ENCODE results near the gene ITGAL.

ITGAL gene

DNA sequence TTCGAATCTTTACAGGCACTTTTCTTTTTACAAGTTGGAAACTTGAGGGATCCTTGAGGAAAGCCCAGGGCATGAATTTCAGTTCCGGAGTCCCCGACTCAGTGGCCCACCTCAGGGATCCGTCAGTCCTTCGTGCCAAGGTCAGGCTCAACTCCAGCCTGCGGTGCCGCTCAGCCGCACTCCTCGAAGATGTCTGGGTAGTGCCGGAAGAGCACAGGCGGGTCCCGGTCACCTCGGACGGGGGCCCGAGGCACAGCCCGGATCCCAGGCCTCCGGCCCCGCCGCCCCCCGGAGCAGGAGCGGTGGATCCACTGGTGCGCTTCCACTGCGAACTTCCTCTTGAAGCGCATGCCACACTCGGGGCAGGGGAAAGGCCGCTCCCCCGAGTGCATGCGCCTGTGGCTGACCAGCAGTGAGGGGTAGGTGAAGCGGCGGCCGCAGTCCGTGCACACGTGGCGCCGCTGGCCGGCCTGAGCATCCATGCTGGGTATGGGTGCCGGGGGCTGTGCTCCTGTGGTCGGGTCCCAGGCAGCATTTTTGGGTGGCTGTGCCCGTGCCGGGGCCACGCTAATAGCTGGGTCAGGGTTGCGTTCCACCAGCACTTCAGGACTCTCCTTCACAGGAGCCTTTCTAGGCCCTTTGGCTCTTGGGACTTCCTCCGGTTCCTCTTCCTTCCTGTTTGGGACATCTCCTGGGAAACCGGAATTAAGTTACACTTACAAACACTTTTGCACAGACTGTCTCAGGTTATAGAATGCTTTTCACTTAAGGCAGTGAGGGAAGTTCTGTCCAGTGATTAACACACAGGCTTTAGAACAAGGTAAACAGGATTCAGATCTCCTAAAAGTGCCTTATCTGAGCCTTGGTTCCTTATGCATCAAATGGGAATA, 97.4 kb downstream of the ITGAL start:
- no peak for DNase-seq

DNA sequence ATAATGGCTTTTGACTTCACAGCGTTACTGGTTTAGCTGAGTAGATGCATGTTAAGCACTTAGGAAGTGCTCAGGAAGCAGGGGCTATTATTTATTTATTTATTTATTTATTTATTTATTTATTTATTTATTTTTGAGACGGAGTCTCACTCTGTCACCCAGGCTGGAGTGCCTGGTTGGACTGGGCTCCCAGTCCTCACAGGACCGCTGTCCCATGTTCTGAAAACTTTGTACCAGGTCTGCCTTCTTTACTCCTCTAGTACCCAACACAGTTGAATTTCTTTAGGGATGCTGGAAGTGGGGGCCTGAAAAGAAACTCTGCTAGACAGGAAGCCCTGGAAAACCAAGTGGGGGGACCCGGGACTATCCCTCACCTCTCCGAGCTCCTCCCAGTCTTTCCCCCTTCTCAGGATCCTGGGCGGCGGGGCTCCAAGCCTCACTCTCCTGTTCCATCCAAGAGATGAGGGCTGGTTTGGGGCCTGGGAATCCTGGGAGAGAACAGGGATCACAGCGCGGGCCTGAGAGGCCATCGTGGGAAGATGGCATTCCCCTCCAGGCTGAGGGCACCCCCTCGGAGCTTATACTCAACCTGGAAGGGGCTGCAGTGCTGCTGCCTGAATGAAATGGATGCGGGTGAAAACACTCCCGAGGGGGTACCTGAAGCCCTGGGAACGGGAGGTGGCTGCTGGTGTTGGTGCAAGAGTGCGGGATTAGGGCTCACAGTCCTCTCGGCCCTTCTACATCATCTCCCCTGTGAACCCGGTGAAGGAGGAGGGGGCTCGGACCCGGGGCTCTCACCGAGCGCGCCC, 98.3 kb downstream of the ITGAL start:
- no peak for DNase-seq

DNA sequence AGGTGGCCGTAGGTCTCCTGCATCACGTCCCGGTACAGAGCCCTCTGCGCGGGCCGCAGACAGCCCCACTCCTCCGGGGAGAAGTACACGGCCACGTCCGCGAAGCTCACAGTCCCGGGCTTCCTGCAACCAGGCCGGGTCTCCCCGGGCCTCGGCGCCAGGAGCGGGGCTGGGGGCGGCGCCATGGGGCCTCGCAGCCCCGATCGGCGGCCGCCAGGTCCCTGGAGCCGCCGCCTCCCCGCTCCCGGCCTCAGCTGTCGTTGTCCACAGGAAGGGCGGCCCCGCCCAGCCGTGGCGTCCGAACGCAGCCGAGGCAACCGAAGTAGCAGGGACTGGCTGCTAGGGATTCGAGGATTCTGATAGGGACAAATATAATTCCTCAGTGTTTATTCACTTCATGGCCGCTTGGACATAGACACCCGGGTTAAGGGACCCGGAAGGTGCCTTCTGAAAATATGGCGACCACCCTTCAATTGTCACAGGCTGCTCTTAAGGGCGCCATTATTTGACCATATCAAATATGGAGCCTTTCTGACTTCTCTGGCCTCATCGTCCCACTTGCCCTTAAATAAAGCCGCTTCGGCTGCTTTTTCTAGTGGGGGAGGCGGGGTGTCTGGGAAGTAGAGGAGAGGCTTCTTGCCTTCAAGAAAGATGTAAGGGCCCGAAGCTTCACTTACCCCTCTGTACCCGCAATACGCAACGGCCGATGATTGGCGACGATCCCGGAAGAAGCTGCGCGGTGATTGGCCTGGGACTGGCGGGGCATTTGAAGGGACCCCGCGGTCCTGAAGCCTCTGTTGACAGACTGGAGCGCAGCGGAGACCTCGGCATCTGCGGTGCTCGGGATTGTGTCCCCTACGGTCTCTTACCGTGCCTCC, 99.1 kb downstream of the ITGAL start, which contains the start of gene ZNF688:
Gene ZNF688, minus strand, starts transcription at position 270 of the 878 bp plus-strand sequence. Its CDS starts 85 bp downstream, at position 185.
- DNase-seq, result peak; percentile 88
